Testis (tissue), 2 donors: ENCODE data around the gene APCDD1.

Experiments used
- POLR2A ChIP-seq: fragments of 450-650 bp; IDR thresholded peaks from one replicate; pipeline ENCODE4 v1.6.1; 2017; ENCODE audit warnings: antibody characterized with exemption, mild to moderate bottlenecking, moderate library complexity
- TF ChIP-seq, protein P1 (sequence below), 3 experiments: fragments of 450-650 bp in 2 of 3; fragments of 200-600 bp in 1 of 3; sonication (generic) in 1 of 3; IDR thresholded peaks; one replicate each; pipeline ENCODE4 v1.5.1; 2016 to 2019; ENCODE audit warnings: antibody characterized with exemption in 3 of 3, mild to moderate bottlenecking in 2 of 3, moderate library complexity in 1 of 3

DNA sequence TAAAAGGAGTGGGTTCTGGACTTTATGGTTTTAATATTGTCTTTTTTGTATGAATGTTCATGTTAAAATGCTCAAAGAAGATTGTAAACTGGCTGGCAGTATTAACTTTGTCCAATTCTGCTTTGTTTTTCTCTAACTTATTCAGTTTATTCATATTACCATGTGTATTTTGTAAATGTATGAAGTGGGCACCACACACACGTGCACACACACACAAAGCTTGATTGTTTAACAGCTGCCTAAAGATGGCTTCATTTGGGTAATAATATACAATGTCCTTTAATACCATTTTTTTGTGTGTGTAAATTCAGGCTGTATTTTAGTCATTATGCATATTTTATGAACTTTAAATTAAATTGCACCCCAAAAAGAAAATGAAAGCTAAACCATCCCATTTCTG is 11.4 kb upstream of the APCDD1 start:
- TF ChIP-seq, protein P1, sequence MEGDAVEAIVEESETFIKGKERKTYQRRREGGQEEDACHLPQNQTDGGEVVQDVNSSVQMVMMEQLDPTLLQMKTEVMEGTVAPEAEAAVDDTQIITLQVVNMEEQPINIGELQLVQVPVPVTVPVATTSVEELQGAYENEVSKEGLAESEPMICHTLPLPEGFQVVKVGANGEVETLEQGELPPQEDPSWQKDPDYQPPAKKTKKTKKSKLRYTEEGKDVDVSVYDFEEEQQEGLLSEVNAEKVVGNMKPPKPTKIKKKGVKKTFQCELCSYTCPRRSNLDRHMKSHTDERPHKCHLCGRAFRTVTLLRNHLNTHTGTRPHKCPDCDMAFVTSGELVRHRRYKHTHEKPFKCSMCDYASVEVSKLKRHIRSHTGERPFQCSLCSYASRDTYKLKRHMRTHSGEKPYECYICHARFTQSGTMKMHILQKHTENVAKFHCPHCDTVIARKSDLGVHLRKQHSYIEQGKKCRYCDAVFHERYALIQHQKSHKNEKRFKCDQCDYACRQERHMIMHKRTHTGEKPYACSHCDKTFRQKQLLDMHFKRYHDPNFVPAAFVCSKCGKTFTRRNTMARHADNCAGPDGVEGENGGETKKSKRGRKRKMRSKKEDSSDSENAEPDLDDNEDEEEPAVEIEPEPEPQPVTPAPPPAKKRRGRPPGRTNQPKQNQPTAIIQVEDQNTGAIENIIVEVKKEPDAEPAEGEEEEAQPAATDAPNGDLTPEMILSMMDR (IDR thresholded peaks at IDR 0.05), result no peak
- TF ChIP-seq POLR2A, result no peak
